ENCODE results near the gene SOX10. TPM values are rescaled to one million over a fixed set of nuclear protein-coding genes. Genes with fewer than 3 reads are reported as not detected.

SOX10 gene
- total and polyA plus RNA-seq, 2 of the 13 experiments (the other 11 are each of a cell fraction or from before 2014, with no cell fraction given), result not detected

DNA sequence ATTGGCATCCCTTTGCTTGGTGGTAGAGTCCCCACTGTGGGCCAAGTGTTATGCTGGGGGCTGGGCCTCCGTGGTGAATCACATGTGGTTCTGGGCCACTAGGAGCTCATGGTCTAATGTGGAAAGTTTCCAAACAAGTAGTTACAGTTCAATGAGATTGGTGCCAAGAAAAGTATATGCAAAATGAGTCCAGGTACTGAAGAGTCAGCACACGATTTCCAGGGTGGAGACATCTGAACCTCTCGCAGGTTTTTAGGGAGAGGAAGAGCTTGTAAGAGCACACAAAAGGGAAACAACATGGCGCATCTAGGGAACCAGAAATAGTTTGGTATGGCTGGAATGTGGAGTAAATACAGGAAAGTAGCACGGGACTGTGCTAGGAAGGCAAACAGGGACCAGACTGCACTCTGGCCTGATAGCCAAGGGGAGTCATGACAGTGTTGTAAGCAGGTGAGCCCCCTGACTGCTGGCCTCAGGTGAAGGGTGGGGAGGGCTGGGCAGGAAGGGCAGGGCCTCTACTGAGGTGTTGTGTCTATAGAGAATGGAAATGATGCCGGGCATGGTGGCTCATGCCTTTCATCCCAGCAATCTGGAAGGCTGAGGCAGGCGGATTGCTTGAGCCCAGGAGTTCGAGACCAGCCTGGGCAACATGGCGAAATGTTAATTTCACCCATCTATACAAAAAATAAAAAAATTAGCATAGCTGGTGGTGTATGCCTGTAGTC is 18.3 kb downstream of the SOX10 start (continued):
- TF ChIP-seq, protein P1, sequence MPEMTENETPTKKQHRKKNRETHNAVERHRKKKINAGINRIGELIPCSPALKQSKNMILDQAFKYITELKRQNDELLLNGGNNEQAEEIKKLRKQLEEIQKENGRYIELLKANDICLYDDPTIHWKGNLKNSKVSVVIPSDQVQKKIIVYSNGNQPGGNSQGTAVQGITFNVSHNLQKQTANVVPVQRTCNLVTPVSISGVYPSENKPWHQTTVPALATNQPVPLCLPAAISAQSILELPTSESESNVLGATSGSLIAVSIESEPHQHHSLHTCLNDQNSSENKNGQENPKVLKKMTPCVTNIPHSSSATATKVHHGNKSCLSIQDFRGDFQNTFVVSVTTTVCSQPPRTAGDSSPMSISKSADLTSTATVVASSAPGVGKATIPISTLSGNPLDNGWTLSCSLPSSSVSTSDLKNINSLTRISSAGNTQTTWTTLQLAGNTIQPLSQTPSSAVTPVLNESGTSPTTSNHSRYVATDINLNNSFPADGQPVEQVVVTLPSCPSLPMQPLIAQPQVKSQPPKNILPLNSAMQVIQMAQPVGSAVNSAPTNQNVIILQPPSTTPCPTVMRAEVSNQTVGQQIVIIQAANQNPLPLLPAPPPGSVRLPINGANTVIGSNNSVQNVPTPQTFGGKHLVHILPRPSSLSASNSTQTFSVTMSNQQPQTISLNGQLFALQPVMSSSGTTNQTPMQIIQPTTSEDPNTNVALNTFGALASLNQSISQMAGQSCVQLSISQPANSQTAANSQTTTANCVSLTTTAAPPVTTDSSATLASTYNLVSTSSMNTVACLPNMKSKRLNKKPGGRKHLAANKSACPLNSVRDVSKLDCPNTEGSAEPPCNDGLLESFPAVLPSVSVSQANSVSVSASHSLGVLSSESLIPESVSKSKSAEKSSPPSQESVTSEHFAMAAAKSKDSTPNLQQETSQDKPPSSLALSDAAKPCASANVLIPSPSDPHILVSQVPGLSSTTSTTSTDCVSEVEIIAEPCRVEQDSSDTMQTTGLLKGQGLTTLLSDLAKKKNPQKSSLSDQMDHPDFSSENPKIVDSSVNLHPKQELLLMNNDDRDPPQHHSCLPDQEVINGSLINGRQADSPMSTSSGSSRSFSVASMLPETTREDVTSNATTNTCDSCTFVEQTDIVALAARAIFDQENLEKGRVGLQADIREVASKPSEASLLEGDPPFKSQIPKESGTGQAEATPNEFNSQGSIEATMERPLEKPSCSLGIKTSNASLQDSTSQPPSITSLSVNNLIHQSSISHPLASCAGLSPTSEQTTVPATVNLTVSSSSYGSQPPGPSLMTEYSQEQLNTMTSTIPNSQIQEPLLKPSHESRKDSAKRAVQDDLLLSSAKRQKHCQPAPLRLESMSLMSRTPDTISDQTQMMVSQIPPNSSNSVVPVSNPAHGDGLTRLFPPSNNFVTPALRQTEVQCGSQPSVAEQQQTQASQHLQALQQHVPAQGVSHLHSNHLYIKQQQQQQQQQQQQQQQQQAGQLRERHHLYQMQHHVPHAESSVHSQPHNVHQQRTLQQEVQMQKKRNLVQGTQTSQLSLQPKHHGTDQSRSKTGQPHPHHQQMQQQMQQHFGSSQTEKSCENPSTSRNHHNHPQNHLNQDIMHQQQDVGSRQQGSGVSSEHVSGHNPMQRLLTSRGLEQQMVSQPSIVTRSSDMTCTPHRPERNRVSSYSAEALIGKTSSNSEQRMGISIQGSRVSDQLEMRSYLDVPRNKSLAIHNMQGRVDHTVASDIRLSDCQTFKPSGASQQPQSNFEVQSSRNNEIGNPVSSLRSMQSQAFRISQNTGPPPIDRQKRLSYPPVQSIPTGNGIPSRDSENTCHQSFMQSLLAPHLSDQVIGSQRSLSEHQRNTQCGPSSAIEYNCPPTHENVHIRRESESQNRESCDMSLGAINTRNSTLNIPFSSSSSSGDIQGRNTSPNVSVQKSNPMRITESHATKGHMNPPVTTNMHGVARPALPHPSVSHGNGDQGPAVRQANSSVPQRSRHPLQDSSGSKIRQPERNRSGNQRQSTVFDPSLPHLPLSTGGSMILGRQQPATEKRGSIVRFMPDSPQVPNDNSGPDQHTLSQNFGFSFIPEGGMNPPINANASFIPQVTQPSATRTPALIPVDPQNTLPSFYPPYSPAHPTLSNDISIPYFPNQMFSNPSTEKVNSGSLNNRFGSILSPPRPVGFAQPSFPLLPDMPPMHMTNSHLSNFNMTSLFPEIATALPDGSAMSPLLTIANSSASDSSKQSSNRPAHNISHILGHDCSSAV (CRISPR knock-in tag; IDR thresholded peaks at IDR 0.05; ENCODE audit: borderline replicate concordance), result no peak
- TF ChIP-seq ZNF7 (CRISPR knock-in tag; IDR thresholded peaks at IDR 0.05) (peak; percentile 78; the same call in 1 of the 2 replicates), ZNF891 (CRISPR knock-in tag; IDR thresholded peaks at IDR 0.05) (no peak), ZNF569 (CRISPR knock-in tag; IDR thresholded peaks at IDR 0.05; ENCODE audit: borderline replicate concordance) (no peak), ZNF781 (CRISPR knock-in tag; IDR thresholded peaks at IDR 0.05; ENCODE audit: borderline replicate concordance, not compliant biosample characterization) (no peak), SMC3 (IDR thresholded peaks at IDR 0.05; ENCODE audit: low read length) (no peak), MED1 (CRISPR knock-in tag; IDR thresholded peaks at IDR 0.05) (peak; percentile 42; the same call in 1 of the 2 replicates), ZNF281 (CRISPR knock-in tag; IDR thresholded peaks at IDR 0.05; ENCODE audit: borderline replicate concordance) (no peak), ZNF644 (CRISPR knock-in tag; IDR thresholded peaks at IDR 0.05; ENCODE audit: low read depth) (peak; percentile 75), ZNF687 (CRISPR knock-in tag; IDR thresholded peaks at IDR 0.05) (peak; percentile 59), BRCA1 (CRISPR knock-in tag; IDR thresholded peaks at IDR 0.05) (no peak), SALL1 (CRISPR knock-in tag; IDR thresholded peaks at IDR 0.05) (peak; percentile 29; the same call in 1 of the 2 replicates), MXD4 (CRISPR knock-in tag; IDR thresholded peaks at IDR 0.05) (no peak), TBX3 (IDR thresholded peaks at IDR 0.05; ENCODE audit: borderline replicate concordance) (no peak)

Measured in HepG2 (cell line).